22Rv1 (cell line): Measurements from ENCODE around the gene NPR3.

Source experiments
- CTCF ChIP-seq: fragments of 450-650 bp; IDR thresholded peaks from 2 replicates; pipeline ENCODE4 v1.5.1; 2017; ENCODE audit warnings: mild to moderate bottlenecking
- ZFX ChIP-seq: fragments of 450-650 bp; IDR thresholded peaks from 2 replicates; pipeline ENCODE4 v1.6.1; 2017; ENCODE audit warnings: antibody characterized with exemption, borderline replicate concordance

- TF ChIP-seq CTCF (no peak), ZFX (no peak)
These were observed 46.6 kb upstream of the NPR3 start for GRCh38 chr5:32664523-32664922.
